HG03342 (cell line): ENCODE results near the gene PCMT1.
A peak's percentile ranks its signal among the peaks of the same experiment; 100 is the strongest.
"Not testable (repeated sequence)": the region's sequence is repeated elsewhere in the genome, so short reads cannot be mapped to it uniquely, and the experiment has no call there.

Experiments
- ATAC-seq: cut with Tn5 transposase; IDR thresholded peaks from one replicate; pipeline ENCODE4 v1.9.1; 2021; ENCODE audit warnings: mild to moderate bottlenecking, moderate library complexity; ENCODE audit not compliant: unreplicated experiment

PCMT1 gene

DNA sequence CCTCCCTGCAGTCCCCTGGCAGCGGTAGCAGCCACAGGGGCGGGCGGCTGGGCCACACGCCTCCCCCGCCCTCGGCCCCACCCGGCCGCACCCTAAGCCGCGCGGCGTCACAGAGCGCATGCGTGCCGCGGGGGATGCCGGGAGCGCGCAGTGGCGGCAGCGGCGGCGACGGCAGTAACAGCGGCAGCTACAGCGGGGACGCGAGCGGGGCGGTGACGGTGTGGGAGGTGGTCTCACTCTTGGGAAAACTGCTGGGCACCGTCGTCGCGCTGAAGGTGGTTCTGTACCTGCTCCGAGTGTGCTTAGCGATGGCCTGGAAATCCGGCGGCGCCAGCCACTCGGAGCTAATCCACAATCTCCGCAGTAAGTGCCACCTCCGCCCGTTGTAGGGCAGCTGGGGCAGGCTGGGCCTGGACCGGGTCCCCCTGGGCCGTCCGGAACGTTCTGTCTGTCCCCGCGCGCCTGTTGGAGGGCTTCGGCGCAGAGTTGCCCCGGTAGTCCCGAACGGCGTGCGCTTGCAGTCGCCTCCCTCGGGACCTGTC lies at the start of gene PCMT1:
Gene PCMT1, plus strand, starts transcription at position 148 of the 542 bp plus-strand sequence. Its CDS starts 161 bp downstream, at position 309.
- peak; percentile 83 for ATAC-seq

DNA sequence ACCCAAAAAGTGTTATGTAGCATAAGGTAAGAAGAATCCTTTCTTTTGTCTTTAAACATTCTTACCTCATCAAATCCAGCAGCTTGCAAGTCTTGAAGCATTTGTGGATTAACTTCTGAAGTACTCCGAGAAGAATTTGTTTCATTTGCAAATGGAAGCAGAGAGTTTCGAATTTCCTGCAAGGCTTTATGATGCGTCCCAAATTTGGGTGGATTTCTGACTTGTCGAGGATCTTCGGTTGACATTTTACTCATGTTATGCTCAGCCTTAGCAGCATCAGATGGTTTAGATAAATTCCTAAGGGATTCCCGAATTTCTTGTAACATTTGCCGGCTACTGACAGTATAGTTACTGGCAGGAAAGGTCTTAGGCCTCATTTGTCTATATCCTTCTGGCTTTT lies 47.8 kb upstream of the PCMT1 start:
- no peak for ATAC-seq

GRCh38 chr6:149711711-149712110 lies 37.8 kb upstream of the PCMT1 start:
- ATAC-seq, result no peak

- ATAC-seq, result no peak
Observed at GRCh38 chr6:149714442-149714841, 35.1 kb upstream of the PCMT1 start.

GRCh38 chr6:149716181-149716963 lies 33.2 kb upstream of the PCMT1 start:
- ATAC-seq, result no peak

DNA sequence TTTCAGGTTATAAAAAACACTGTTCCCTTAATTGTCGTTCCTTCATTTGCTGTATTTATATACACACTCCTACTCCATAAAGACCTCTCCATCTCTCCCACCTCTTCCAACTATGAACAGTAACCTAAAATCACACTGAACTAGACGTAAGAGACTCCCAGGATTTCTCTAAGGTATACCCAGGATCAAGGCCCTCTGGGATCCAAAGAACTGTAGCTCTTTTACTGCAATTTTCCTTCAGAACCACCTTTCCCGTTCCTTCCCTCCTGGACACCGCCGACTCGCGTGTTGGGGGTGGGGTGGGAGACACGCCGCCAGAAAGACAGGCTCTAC lies 32.3 kb upstream of the PCMT1 start:
- ATAC-seq, result no peak

DNA sequence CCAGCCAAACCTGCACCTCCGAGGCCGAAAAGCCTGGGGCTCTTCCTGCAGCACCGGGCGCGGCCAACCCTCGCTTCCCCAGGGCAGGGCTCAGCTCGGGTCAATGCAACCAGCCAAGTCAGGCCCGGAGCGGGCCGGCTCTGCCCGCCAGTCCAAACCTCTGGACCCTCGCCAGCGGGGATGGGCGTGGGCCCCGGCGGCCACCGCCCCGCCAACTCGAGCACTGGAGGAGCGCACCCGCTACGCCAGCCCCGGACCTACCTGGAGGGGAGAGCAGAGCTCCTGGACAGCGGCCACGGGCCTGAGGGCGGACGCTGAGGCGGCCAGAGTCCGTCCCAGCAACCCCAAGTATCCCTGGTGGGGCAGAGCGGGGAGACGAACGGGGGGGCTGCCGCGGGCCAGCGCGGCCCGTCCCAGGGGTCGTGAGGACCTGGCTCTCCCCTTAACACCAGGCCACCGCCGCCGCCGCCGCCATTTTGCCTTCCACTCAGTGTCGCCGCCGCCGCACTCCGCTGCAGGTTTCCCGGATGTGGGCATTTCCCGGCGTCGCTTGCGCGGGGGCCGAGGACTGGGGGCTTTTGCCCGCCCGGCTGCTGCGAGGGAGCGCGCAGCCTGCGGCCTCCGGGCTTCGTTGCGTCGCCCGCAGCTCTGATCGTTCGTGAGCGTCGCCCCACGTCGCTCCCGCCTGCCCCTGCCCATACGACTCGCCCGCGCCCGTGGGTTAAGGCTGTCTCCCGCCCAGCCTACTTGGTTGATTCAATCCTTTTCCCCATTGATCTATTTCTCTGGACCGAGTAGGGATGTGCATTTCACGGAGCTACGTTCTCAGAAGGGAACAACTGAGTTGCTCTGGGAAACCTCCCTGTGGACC lies 31.7 kb upstream of the PCMT1 start, which contains the start of gene LATS1:
Gene LATS1, minus strand, starts transcription at position 514 of the 871 bp plus-strand sequence. CDS start 15,975 bp downstream, outside the sequence.
- ATAC-seq, result peak; percentile 92

GRCh38 chr6:149719531-149719930 lies 30.0 kb upstream of the PCMT1 start:
- no peak for ATAC-seq

- no peak for ATAC-seq
Observed at GRCh38 chr6:149723262-149723661, 26.3 kb upstream of the PCMT1 start.

DNA sequence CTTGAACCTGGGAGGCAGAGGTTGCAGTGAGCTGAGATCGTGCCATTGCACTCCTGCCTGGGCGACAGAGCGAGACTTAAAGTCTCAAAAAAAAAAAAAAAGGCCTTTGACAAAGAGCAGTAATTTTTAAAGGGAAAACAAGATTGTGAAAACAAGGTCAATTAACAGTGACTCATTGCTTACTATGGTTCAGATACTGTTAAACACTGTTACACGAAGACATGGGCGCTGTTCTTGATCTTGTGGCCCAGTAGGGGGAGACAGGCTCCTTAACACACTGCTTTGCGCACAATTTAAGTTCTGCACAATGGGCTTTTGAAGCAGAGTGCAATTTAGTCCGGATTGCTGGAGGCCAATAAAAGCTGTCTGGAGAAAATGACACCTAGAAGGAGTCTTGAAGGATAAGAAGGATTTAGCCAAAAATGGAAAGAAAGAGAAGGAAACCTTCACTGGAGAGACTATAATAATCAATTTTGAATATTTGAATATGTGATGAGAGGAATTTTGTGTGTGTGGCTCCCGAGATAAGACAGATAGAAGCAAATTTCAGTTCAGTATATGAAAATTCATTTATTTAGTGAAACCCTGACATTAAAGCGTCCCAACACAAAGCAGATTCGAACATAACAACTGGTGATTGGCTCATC lies 25.6 kb upstream of the PCMT1 start:
- ATAC-seq, result peak; percentile 52

- no peak for ATAC-seq
Observed at GRCh38 chr6:149725785-149726184, 23.8 kb upstream of the PCMT1 start.

DNA sequence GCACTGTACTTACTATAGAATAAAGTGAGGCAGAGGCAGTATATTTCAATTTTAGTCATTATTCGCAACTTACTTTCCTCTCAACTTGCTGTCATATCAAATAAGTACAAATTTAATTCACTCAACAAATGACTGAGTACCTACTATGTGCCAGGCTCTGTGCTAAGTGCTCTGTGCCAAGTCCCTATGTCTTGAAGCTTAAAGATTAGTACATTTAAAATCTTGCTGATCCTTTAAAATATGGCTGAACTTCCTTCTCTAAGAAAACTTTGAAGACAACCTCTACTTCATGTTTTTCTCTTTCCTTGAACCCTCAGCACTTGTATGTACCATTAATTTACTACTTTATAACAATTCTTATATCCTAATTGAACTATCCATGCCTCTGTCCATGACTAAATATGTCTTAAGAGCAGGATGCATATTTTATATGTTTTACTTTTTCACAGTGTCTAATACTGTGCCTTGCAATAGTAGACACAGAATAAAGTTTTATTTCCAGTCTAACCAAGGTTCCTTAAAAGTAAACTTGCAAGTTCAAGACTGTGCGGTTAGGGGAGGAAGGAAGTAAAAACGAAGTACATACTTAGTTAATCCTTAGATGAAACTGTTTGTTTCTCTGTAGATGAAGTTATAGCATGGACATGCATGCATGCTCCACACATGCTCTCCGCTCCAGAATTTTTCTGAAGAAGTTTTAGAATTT lies 21.6 kb upstream of the PCMT1 start:
- no peak for ATAC-seq

GRCh38 chr6:149728499-149729234 lies 20.9 kb upstream of the PCMT1 start:
- ATAC-seq, result no peak

DNA sequence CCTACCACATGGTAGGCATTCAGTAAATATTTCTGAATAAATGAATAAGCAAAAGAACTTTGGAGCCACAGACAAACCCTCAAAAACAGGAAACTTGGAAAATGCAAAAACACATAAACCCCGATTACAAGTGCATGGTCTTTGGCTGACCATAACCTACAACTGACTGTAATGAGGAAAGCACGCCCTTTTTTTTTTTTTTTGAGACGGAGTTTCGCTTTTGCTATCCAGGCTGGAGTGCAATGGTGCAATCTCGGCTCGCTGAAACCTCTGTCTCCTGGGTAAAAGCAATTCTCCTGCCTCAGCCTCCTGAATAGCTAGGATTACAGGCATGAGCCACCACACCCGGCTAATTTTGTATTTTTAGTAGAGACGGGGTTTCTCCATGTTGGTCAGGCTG lies 19.7 kb upstream of the PCMT1 start:
- ATAC-seq, result no peak

- ATAC-seq, result no peak
Observed at GRCh38 chr6:149733089-149733720, 16.3 kb upstream of the PCMT1 start.

DNA sequence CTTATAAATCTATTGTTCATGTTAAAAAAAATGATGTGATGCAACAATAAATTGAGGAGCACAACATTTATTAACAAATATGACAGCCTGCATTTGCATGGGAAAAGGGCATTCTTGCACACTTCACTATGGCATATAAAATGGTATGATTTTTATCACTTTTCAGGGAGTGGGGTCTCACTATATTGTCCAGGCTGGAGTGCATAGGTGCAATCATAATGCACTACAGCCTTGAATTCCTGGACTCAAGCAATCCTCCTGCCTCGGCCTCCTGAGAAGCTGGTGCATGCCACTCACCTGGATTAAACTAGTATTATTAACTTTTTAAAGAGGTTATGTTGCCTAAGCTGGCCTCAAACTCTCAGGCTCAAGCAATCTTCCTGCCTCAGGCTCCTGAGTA lies 14.6 kb upstream of the PCMT1 start:
- ATAC-seq, result no peak

GRCh38 chr6:149745252-149745651 lies 4.3 kb upstream of the PCMT1 start:
- not testable (repeated sequence) for ATAC-seq

- ATAC-seq, result peak; percentile 57
Observed at GRCh38 chr6:149746147-149746946, 3.2 kb upstream of the PCMT1 start, which contains the start of gene NUP43. NUP43 (minus strand) TSS chr6:149746529; CDS start chr6:149746495, 34 bp downstream.
